Uterus (tissue), 4 donors: Measurements from ENCODE around the gene GFAP. TPM values are rescaled to one million over a fixed set of nuclear protein-coding genes. Genes with fewer than 3 reads are reported as not detected.

Experiments used
- DNase-seq, 2 donors: peaks; one replicate each; pipeline ENCODE4 v3.0.0-alpha.2; 2019 to 2020
- H3K27ac ChIP-seq, 2 donors: fragments of 200-600 bp; sonication (generic); 1 replicate in 1 of 2; 2 replicates in 1 of 2; pipeline ENCODE4 v1.5.1; 2016 to 2018
- H3K27me3 ChIP-seq, 2 donors: fragments of 200-600 bp; sonication (generic); one replicate each; pipeline ENCODE4 v1.5.1; 2018 to 2019; ENCODE audit warnings: control low read depth in 1 of 2
- H3K36me3 ChIP-seq, 2 donors: fragments of 200-600 bp; sonication (generic); one replicate each; pipeline ENCODE4 v1.5.1; 2019; ENCODE audit warnings: control low read depth in 1 of 2
- H3K4me1 ChIP-seq, 2 donors: fragments of 200-600 bp; sonication (generic); one replicate each; pipeline ENCODE4 v1.5.1; 2018 to 2019; ENCODE audit warnings: control low read depth in 1 of 2
- H3K4me3 ChIP-seq, 2 donors: fragments of 200-600 bp; sonication (generic); 1 replicate in 1 of 2; 2 replicates in 1 of 2; pipeline ENCODE4 v1.5.1; 2018 to 2019; ENCODE audit warnings: mild to moderate bottlenecking in 1 of 2
- H3K9me3 ChIP-seq, 2 donors: fragments of 200-600 bp; sonication (generic); one replicate each; pipeline ENCODE4 v1.5.1; 2019; ENCODE audit warnings: control low read depth in 1 of 2
- POLR2A ChIP-seq, 2 donors: fragments of 450-650 bp; IDR thresholded peaks; one replicate each; pipeline ENCODE4 v1.6.1; 2016; ENCODE audit warnings: antibody characterized with exemption in 2 of 2, mild to moderate bottlenecking in 1 of 2, moderate library complexity in 1 of 2
- intact Hi-C: fragments of 100-400 bp; cut with DNase I; formaldehyde crosslinking; loops from one replicate; pipeline ENCODE4 v1.15.1; 2023; ENCODE audit warnings: low total_unique reads
- total RNA-seq, 4 donors: library from RNA; depleted of rRNA in 3 of 4; stranded (reverse); fragments of >200 nt in 3 of 4; gene quantifications; one replicate each; pipeline versions ENCODE4 v1.1.0 to v1.2.4, GENCODE V29; 2014 to 2023
- TF ChIP-seq, protein P1 (sequence below), 4 experiments: fragments of 200-600 bp in 2 of 4; fragments of 450-650 bp in 2 of 4; sonication (generic) in 2 of 4; IDR thresholded peaks; one replicate each; pipeline ENCODE4 v1.5.1; 2016 to 2019; ENCODE audit warnings: antibody characterized with exemption in 4 of 4, mild to moderate bottlenecking in 2 of 4, moderate library complexity in 1 of 4
- donor health status: DM: yes; HTN: yes; CAD: no.

The GFAP gene
- total RNA-seq, 4 donors from 2014 or later = 3.7 TPM; not detected in 3

DNA sequence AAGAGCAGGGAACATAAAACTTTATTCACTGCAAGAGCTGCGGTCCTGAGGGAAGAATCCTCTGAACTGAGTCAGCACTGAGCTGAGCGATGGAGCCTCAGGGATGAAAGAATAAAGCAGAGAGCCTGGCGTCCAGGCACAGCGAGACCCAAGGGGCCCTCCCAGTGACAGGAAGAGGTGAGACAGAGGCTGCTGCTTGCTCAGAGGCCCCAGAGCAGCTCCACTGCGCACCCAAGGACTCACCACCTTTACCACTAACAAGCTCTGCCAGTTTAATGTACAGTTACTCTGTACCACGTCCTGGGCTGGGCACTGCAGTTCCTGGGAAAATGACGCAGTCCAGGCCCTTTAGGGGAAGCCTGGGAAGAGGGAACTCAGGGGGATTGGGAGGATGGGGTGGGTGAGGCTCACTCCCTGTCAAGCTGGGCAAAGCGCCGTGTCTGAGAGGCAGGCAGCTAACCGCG lies 5.6 kb downstream of the GFAP start:
- no peak overlapping the region for H3K27ac ChIP-seq
- TF ChIP-seq POLR2A (IDR thresholded peaks at IDR 0.05) = no peak
- TF ChIP-seq, protein P1, sequence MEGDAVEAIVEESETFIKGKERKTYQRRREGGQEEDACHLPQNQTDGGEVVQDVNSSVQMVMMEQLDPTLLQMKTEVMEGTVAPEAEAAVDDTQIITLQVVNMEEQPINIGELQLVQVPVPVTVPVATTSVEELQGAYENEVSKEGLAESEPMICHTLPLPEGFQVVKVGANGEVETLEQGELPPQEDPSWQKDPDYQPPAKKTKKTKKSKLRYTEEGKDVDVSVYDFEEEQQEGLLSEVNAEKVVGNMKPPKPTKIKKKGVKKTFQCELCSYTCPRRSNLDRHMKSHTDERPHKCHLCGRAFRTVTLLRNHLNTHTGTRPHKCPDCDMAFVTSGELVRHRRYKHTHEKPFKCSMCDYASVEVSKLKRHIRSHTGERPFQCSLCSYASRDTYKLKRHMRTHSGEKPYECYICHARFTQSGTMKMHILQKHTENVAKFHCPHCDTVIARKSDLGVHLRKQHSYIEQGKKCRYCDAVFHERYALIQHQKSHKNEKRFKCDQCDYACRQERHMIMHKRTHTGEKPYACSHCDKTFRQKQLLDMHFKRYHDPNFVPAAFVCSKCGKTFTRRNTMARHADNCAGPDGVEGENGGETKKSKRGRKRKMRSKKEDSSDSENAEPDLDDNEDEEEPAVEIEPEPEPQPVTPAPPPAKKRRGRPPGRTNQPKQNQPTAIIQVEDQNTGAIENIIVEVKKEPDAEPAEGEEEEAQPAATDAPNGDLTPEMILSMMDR (IDR thresholded peaks at IDR 0.05) = no peak
- DNase-seq = peak in 1 of 2 donors; percentile 8
- no peaks in the 10 kb centered on the region for H3K9me3 ChIP-seq
- peaks cover 0 to 4% of the 10 kb centered on the region in 2 donors for H3K4me1 ChIP-seq
- intact Hi-C loops = loop anchor here (10.0 kb wide), 1 partner anchor 185 kb away; no protein-coding TSS in a partner anchor
- H3K4me3 ChIP-seq = no peak overlapping the region
- no peaks in the 10 kb centered on the region for H3K27me3 ChIP-seq
- H3K36me3 ChIP-seq = no peaks in the 10 kb centered on the region

DNA sequence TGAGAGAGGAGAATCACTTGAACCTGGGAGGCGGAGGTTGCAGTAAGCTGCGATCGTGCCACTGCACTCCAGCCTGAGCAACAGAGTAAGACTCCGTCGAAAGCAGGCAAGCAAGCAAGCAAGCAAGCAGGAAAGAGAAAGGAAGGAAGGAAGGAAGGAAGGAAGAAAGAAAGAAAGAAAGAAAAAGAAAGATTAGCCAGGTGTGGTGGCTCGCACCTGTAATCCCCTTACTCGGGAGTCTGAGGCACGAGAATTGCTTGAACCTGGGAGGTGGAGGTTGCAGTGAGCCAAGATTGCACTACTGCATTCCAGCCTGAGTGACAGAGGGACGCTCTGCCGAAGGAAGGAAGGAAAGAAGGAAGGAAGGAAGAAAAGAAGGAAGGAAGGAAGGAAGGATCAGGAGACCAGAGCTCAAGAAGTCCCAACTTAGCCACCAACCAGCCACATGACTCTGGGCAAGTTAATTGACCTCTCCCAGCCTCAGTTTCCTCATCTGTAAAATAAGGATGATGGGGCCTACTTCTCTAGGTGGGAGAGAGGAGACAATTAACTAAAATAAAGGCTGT lies 6.5 kb downstream of the GFAP start:
- H3K9me3 ChIP-seq = no peaks in the 10 kb centered on the region
- DNase-seq = no peak
- intact Hi-C loops = no loop called here
- H3K4me3 ChIP-seq = no peak overlapping the region
- TF ChIP-seq, protein P1 (IDR thresholded peaks at IDR 0.05) = no peak
- no peak for TF ChIP-seq POLR2A (IDR thresholded peaks at IDR 0.05)
- H3K27me3 ChIP-seq = no peaks in the 10 kb centered on the region
- no peaks in the 10 kb centered on the region for H3K36me3 ChIP-seq
- H3K27ac ChIP-seq = no peak overlapping the region
- H3K4me1 ChIP-seq = peaks cover 0 to 4% of the 10 kb centered on the region in 2 donors

DNA sequence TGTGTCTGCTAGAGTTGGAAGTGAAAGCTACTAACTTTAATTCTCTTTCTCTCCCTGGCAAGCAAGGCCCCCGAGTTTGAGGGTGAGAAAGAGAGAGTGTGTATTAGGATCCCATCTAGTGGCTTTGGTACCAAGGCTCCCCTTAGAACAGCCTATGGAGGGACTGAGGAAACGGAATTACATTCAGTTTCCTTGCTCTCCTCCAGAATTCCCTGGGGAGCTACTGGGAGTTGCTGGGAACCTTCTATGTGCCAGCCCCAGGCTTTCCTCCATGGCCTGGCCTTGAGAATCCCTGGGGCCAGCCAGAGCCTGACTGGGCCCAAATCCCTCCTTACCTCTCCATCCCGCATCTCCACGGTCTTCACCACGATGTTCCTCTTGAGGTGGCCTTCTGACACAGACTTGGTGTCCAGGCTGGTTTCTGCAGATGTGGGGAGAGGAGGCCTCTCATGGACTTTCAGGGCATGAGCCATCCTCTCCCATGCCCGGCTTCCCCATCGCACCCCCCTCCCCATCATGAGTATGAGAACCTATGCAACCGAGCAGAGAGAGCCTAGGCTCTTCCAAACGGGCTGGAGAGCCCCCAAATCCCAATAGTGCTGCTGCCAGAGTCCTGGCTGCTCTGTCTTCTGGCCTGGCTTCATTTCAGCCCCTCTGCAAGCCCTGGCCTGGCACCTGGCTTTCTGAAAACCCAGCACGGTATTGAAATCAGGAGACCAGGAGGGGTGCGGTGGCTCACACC lies 7.4 kb downstream of the GFAP start:
- Histone ChIP-seq H3K36me3 (no peaks in the 10 kb centered on the region), H3K4me3 (no peak overlapping the region), H3K9me3 (no peaks in the 10 kb centered on the region), H3K27ac (no peak overlapping the region), H3K27me3 (no peaks in the 10 kb centered on the region), H3K4me1 (peaks cover 0 to 4% of the 10 kb centered on the region in 2 donors)
- intact Hi-C loops = no loop called here
- DNase-seq = peak in 1 of 2 donors; percentile 8
- TF ChIP-seq, protein P1 (IDR thresholded peaks at IDR 0.05) = no peak

DNA sequence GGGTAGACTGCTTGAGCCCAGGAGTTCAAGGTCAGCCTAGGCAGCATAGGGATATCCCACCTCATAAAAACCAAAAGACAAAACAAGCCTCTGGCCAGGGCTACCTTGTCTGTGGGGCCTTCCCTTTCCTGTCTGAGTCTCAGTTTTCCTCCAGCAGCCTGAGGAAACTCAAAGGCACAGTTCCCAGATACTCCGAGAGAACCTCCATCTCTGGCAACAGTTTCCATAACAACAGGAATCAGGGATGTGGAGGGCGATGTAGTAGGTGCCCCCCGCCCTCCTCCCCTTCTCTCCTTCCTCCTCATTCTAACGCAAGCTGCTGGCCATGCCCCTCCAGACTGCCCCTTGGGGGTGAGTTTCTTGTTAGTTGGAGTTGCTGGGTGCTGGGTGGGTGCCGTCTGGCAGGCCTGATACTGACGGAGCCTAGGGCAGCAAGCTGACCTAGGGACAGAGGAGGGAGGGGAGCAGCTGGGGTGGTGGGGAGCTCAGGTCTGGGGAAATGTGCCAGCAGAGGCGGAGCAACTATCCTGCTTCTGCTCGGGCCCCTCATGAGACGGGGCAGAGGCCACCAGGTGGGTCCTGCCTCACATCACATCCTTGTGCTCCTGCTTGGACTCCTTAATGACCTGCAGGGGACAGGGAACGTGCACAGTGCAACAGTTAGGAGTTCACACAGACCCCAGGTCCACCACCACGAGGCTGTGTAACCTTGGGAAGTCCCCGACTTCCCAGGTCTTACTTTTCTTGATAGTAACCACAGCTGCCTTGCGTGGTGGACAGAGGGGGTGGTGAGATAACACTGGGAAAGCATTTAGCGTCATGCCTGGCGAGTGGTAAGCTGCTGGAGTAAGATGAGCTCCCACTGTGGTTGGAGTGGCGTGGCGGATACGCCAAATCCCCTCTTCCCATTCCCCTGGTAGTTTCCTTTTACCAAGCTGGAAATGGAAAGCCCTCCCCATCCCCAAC lies 8.3 kb downstream of the GFAP start:
- TF ChIP-seq, protein P1 (IDR thresholded peaks at IDR 0.05) = no peak
- TF ChIP-seq POLR2A (IDR thresholded peaks at IDR 0.05) = no peak
- intact Hi-C loops = no loop called here
- Histone ChIP-seq H3K9me3 (no peaks in the 10 kb centered on the region), H3K4me3 (no peak overlapping the region), H3K27me3 (no peaks in the 10 kb centered on the region), H3K27ac (no peak overlapping the region), H3K36me3 (no peaks in the 10 kb centered on the region), H3K4me1 (peaks cover 0 to 4% of the 10 kb centered on the region in 2 donors)
- DNase-seq = peak in 1 of 2 donors; percentile 12
